MG63 (cell line): Measurements from ENCODE around the gene PTPRN. TPM values are rescaled to one million over a fixed set of nuclear protein-coding genes. Genes with fewer than 3 reads are reported as not detected.

Experiments used
- DNase-seq: peaks from one replicate; pipeline ENCODE4 v3.0.0-alpha.2; 2020
- H3K27me3 ChIP-seq: fragments of 250-450 bp; sonication (Bioruptor Pico); 2 replicates; pipeline ENCODE4 v1.5.1; 2020; ENCODE audit warnings: mild to moderate bottlenecking, moderate library complexity
- H3K36me3 ChIP-seq: fragments of 250-450 bp; sonication (Bioruptor Pico); 2 replicates; pipeline ENCODE4 v1.5.1; 2020; ENCODE audit warnings: mild to moderate bottlenecking, moderate library complexity
- H3K4me3 ChIP-seq: fragments of 250-450 bp; sonication (Bioruptor Pico); 2 replicates; pipeline ENCODE4 v1.5.1; 2020; ENCODE audit warnings: mild to moderate bottlenecking, moderate library complexity
- H3K9me3 ChIP-seq: fragments of 250-450 bp; sonication (Bioruptor Pico); 2 replicates; pipeline ENCODE4 v1.5.1; 2020; ENCODE audit warnings: mild to moderate bottlenecking, moderate library complexity
- total RNA-seq: library from RNA; depleted of rRNA; stranded (reverse); fragments of >200 nt; shearing (Covaris generic); gene quantifications from 2 replicates; pipeline ENCODE4 v1.2.3, GENCODE V29; 2014; ENCODE audit warnings: low replicate concordance

PTPRN gene
- total RNA-seq, 1 experiment from 2014 or later: not detected

GRCh38 chr2:219281588-219281987 is 27.6 kb downstream of the PTPRN start:
- H3K27me3 ChIP-seq: no peaks in the 10 kb centered on the region
- no peak for DNase-seq
- H3K36me3 ChIP-seq: peaks cover 30% of the 10 kb centered on the region
- no peak overlapping the region for H3K4me3 ChIP-seq
- H3K9me3 ChIP-seq: no peaks in the 10 kb centered on the region

GRCh38 chr2:219280651-219281050 is 28.6 kb downstream of the PTPRN start:
- H3K9me3 ChIP-seq: no peaks in the 10 kb centered on the region
- H3K4me3 ChIP-seq: no peak overlapping the region
- no peaks in the 10 kb centered on the region for H3K27me3 ChIP-seq
- H3K36me3 ChIP-seq: peaks cover 27% of the 10 kb centered on the region
- no peak for DNase-seq

- Histone ChIP-seq H3K36me3 (peaks cover 23% of the 10 kb centered on the region), H3K9me3 (no peaks in the 10 kb centered on the region)
- no peak for DNase-seq
Measured at GRCh38 chr2:219279916-219280516, 29.2 kb downstream of the PTPRN start.

GRCh38 chr2:219279151-219279915 is 29.9 kb downstream of the PTPRN start, which contains the start of gene DNAJB2:
TSS of gene DNAJB2 (plus strand) at chr2:219279366. CDS start at chr2:219279834, 468 bp downstream.
- Histone ChIP-seq H3K36me3 (peaks cover 23% of the 10 kb centered on the region), H3K9me3 (no peaks in the 10 kb centered on the region), H3K27me3 (no peaks in the 10 kb centered on the region), H3K4me3 (peak within 1 kb of the TSS; percentile 58)
- DNase-seq: peak; percentile 99

More at GRCh38 chr2:219279916-219280516, 29.2 kb downstream of the PTPRN start:
- Histone ChIP-seq H3K4me3 (peak overlapping the region; percentile 58), H3K27me3 (no peaks in the 10 kb centered on the region)

GRCh38 chr2:219278655-219279150 is 30.5 kb downstream of the PTPRN start:
- DNase-seq: no peak
- H3K9me3 ChIP-seq: no peaks in the 10 kb centered on the region
- no peaks in the 10 kb centered on the region for H3K27me3 ChIP-seq
- peaks cover 21% of the 10 kb centered on the region for H3K36me3 ChIP-seq
- H3K4me3 ChIP-seq: peak overlapping the region; percentile 58

- Histone ChIP-seq H3K4me3 (no peak overlapping the region), H3K9me3 (no peaks in the 10 kb centered on the region), H3K36me3 (peaks cover 19% of the 10 kb centered on the region), H3K27me3 (no peaks in the 10 kb centered on the region)
- DNase-seq: peak; percentile 62
Measured at GRCh38 chr2:219277703-219278654, 31.2 kb downstream of the PTPRN start.

- peak; percentile 75 for DNase-seq
- no peak overlapping the region for H3K4me3 ChIP-seq
Measured at GRCh38 chr2:219274361-219274921, 34.8 kb downstream of the PTPRN start.

GRCh38 chr2:219273937-219274336 is 35.3 kb downstream of the PTPRN start:
- Histone ChIP-seq H3K4me3 (no peak overlapping the region), H3K27me3 (no peaks in the 10 kb centered on the region), H3K36me3 (no peaks in the 10 kb centered on the region), H3K9me3 (no peaks in the 10 kb centered on the region)
- peak; percentile 77 for DNase-seq

More at GRCh38 chr2:219274361-219274921, 34.8 kb downstream of the PTPRN start:
- H3K27me3 ChIP-seq: no peaks in the 10 kb centered on the region
- H3K36me3 ChIP-seq: no peaks in the 10 kb centered on the region
- H3K9me3 ChIP-seq: no peaks in the 10 kb centered on the region

GRCh38 chr2:219272995-219273394 is 36.2 kb downstream of the PTPRN start:
- Histone ChIP-seq H3K9me3 (no peaks in the 10 kb centered on the region), H3K36me3 (no peaks in the 10 kb centered on the region), H3K4me3 (no peak overlapping the region), H3K27me3 (no peaks in the 10 kb centered on the region)
- DNase-seq: peak; percentile 60

GRCh38 chr2:219272356-219272755 is 36.8 kb downstream of the PTPRN start:
- DNase-seq: no peak
- Histone ChIP-seq H3K9me3 (no peaks in the 10 kb centered on the region), H3K4me3 (no peak overlapping the region), H3K36me3 (no peaks in the 10 kb centered on the region), H3K27me3 (no peaks in the 10 kb centered on the region)

- Histone ChIP-seq H3K9me3 (no peaks in the 10 kb centered on the region), H3K36me3 (no peaks in the 10 kb centered on the region), H3K4me3 (no peak overlapping the region), H3K27me3 (no peaks in the 10 kb centered on the region)
- no peak for DNase-seq
Measured at GRCh38 chr2:219271021-219271420, 38.2 kb downstream of the PTPRN start.

GRCh38 chr2:219270055-219270372 is 39.2 kb downstream of the PTPRN start:
- H3K4me3 ChIP-seq: no peak overlapping the region
- DNase-seq: no peak
- no peaks in the 10 kb centered on the region for H3K27me3 ChIP-seq
- H3K9me3 ChIP-seq: no peaks in the 10 kb centered on the region
- no peaks in the 10 kb centered on the region for H3K36me3 ChIP-seq

- Histone ChIP-seq H3K9me3 (no peaks in the 10 kb centered on the region), H3K4me3 (no peak overlapping the region), H3K36me3 (no peaks in the 10 kb centered on the region), H3K27me3 (no peaks in the 10 kb centered on the region)
- no peak for DNase-seq
Measured at GRCh38 chr2:219269362-219270054, 39.7 kb downstream of the PTPRN start.

- no peak for DNase-seq
- Histone ChIP-seq H3K9me3 (no peaks in the 10 kb centered on the region), H3K4me3 (no peak overlapping the region), H3K36me3 (no peaks in the 10 kb centered on the region), H3K27me3 (no peaks in the 10 kb centered on the region)
Measured at GRCh38 chr2:219268294-219268693, 40.9 kb downstream of the PTPRN start.

- DNase-seq: no peak
- no peak overlapping the region for H3K4me3 ChIP-seq
- no peaks in the 10 kb centered on the region for H3K36me3 ChIP-seq
- no peaks in the 10 kb centered on the region for H3K27me3 ChIP-seq
- H3K9me3 ChIP-seq: no peaks in the 10 kb centered on the region
Measured at GRCh38 chr2:219266886-219267285, 42.3 kb downstream of the PTPRN start.

GRCh38 chr2:219266232-219266631 is 43.0 kb downstream of the PTPRN start:
- Histone ChIP-seq H3K4me3 (no peak overlapping the region), H3K27me3 (no peaks in the 10 kb centered on the region), H3K36me3 (no peaks in the 10 kb centered on the region), H3K9me3 (no peaks in the 10 kb centered on the region)
- no peak for DNase-seq
